Lower leg skin (tissue), 3 donors: ENCODE data around the gene IRAK4.

Experiments
- CTCF ChIP-seq, 3 donors: fragments of 450-650 bp; IDR thresholded peaks; one replicate each; pipeline ENCODE4 v1.5.1; 2016; ENCODE audit warnings: antibody characterized with exemption in 3 of 3, mild to moderate bottlenecking in 3 of 3, moderate library complexity in 2 of 3
- POLR2A ChIP-seq, 2 donors: fragments of 450-650 bp; IDR thresholded peaks; one replicate each; pipeline ENCODE4 v1.6.1; 2016 to 2017; ENCODE audit warnings: antibody characterized with exemption in 2 of 2, mild to moderate bottlenecking in 1 of 2, moderate library complexity in 1 of 2

GRCh38 chr12:43812057-43812456 is 53.3 kb downstream of the IRAK4 start:
- no peak for TF ChIP-seq CTCF (IDR thresholded peaks at IDR 0.05)
- TF ChIP-seq POLR2A (IDR thresholded peaks at IDR 0.05) = no peak
